Measurements from ENCODE around the gene KIAA1614. TPM values are rescaled to one million over a fixed set of nuclear protein-coding genes. Genes with fewer than 3 reads are reported as not detected.

Gene KIAA1614
- total RNA-seq, 1 donor from 2014 or later, result 0.56 TPM

DNA sequence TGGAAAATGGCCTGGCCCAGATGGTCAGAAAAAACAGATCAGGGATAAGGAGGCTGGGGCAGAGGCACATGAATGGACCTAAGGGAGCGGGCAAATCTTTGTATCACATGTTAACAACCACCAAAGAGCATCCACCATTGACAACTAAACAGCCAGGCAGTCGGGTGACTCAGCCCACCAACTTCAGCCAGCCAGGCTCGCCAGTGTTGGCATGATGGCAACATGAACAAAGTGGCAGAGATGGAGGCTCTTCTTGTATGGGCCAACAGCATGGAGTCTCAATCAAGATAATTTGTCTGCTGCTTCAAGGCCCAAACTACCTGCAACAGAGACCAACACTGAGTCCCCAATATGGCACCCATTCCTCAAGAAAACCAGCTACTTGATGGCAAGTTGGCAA is 16.5 kb upstream of the KIAA1614 start:
- no peaks in the 10 kb centered on the region for H3F3A ChIP-seq (ENCODE audit: low read depth)
- H3K9ac ChIP-seq, result no peak overlapping the region
- no peaks in the 10 kb centered on the region for H3K27me3 ChIP-seq
- Mint-ChIP-seq H3K4me3 (no peak overlapping the region), H3K9me3 (no peaks in the 10 kb centered on the region), H3K4me1 (peaks cover 18% of the 10 kb centered on the region), H3K27me3 (ENCODE audit: insufficient read depth, low read depth) (peaks cover 5% of the 10 kb centered on the region), H3K36me3 (peaks cover 2% of the 10 kb centered on the region), H3K27ac (peak overlapping the region; percentile 12)
- H4K20me1 ChIP-seq (ENCODE audit: low read depth), result no peaks in the 10 kb centered on the region
- H3K27ac ChIP-seq, result no peak overlapping the region
- no peak overlapping the region for H2AFZ ChIP-seq (replicated peaks)
- no peak for DNase-seq (ENCODE audit: low spot score)
- no peak overlapping the region for H3K4me2 ChIP-seq
- H3K36me3 ChIP-seq, result no peaks in the 10 kb centered on the region
- H3K79me2 ChIP-seq (ENCODE audit: low read depth), result no peaks in the 10 kb centered on the region
- peaks cover 21% of the 10 kb centered on the region for H3K4me1 ChIP-seq
- H3K4me3 ChIP-seq, result no peak overlapping the region
- TF ChIP-seq CTCF (IDR thresholded peaks at IDR 0.05) (no peak), EZH2 (IDR thresholded peaks at IDR 0.05) (no peak), EZH2phosphoT487 (IDR thresholded peaks at IDR 0.05) (no peak)
- no peaks in the 10 kb centered on the region for H3K9me3 ChIP-seq (ENCODE audit: low read depth)

DNA sequence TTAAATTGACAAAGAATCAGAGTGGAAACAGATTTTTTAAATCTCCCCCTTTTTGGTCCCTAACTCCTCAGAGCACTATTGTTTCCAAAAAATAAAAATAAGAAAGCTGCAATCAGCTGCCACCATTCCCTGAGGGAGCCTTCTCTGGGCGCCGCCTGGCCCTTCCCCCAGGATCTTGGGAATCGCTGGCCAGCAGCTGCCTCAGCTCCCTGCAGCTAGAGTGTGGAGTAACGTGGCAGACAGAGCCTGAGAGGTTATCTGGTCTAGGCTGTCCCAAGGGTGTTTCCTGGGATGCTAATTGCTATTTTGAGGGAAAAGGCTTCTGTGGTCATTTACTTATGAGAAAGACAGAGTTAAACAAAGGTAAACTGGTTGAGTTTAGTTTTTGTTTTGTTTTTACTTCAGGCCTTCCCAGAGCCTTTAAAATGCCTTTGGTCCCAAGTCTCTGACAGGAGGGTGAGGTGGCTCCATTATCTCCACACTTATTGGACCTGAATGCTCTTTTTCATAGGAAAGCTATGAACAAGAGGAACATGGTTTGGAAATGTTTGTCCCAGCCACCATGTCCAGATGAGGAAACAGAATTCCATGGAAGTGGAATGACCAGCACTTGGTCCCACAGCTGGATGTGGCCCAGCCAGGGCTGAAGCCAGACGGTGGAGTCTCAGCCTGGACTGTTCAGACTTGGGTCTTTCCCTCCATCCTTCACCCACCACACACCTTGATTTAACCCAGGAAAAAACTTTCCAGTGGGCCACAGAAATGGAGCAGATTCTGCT is 14.1 kb upstream of the KIAA1614 start:
- Histone ChIP-seq H2AFZ (replicated peaks) (no peak overlapping the region), H3K4me1 (peaks cover 21% of the 10 kb centered on the region), H3F3A (ENCODE audit: low read depth) (no peaks in the 10 kb centered on the region), H3K27ac (no peak overlapping the region), H3K4me2 (no peak overlapping the region), H4K20me1 (ENCODE audit: low read depth) (no peaks in the 10 kb centered on the region), H3K4me3 (no peak overlapping the region), H3K9ac (no peak overlapping the region), H3K9me3 (ENCODE audit: low read depth) (no peaks in the 10 kb centered on the region), H3K36me3 (no peaks in the 10 kb centered on the region), H3K79me2 (ENCODE audit: low read depth) (no peaks in the 10 kb centered on the region), H3K27me3 (no peaks in the 10 kb centered on the region)
- no peaks in the 10 kb centered on the region for H3K9me3 Mint-ChIP-seq
- H3K4me3 Mint-ChIP-seq, result no peak overlapping the region
- H3K27ac Mint-ChIP-seq, result no peak overlapping the region
- TF ChIP-seq EZH2phosphoT487 (IDR thresholded peaks at IDR 0.05) (no peak), EZH2 (IDR thresholded peaks at IDR 0.05) (no peak), CTCF (IDR thresholded peaks at IDR 0.05) (no peak)
- H3K27me3 Mint-ChIP-seq (ENCODE audit: insufficient read depth, low read depth), result peaks cover 7% of the 10 kb centered on the region
- H3K4me1 Mint-ChIP-seq, result peaks cover 18% of the 10 kb centered on the region
- no peak for DNase-seq (ENCODE audit: low spot score)
- H3K36me3 Mint-ChIP-seq, result peaks cover 2% of the 10 kb centered on the region

DNA sequence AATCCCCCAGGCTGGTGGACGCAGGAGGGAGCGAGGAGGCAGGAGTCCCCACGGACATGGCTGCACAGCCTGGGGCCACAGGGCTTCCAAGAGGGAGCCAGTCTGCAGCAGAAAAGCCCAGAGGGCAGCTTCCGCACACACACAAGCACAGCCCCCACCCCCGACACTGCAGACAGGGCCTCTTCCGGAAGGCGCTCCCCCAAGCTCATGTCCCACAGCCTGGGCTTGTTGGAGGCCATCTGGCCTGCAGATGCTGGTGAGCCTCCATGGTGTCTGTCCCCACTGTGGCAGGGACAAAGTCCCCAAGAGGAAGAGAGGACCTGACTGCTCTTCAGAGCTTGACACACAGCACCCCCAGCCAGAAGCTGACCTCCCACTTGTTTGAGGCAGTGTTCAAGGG is 13.4 kb upstream of the KIAA1614 start:
- no peaks in the 10 kb centered on the region for H3K79me2 ChIP-seq (ENCODE audit: low read depth)
- TF ChIP-seq CTCF (IDR thresholded peaks at IDR 0.05), result no peak
- no peak for TF ChIP-seq EZH2 (IDR thresholded peaks at IDR 0.05)
- no peak for TF ChIP-seq EZH2phosphoT487 (IDR thresholded peaks at IDR 0.05)
- H3F3A ChIP-seq (ENCODE audit: low read depth), result no peaks in the 10 kb centered on the region
- no peaks in the 10 kb centered on the region for H3K9me3 ChIP-seq (ENCODE audit: low read depth)
- no peak overlapping the region for H3K9ac ChIP-seq
- DNase-seq (ENCODE audit: low spot score), result no peak
- H3K27me3 Mint-ChIP-seq (ENCODE audit: insufficient read depth, low read depth), result peaks cover 7% of the 10 kb centered on the region
- H3K4me1 ChIP-seq, result peaks cover 21% of the 10 kb centered on the region
- H3K36me3 ChIP-seq, result no peaks in the 10 kb centered on the region
- H3K27ac Mint-ChIP-seq, result no peak overlapping the region
- H3K27me3 ChIP-seq, result no peaks in the 10 kb centered on the region
- H4K20me1 ChIP-seq (ENCODE audit: low read depth), result no peaks in the 10 kb centered on the region
- peaks cover 2% of the 10 kb centered on the region for H3K36me3 Mint-ChIP-seq
- H3K4me2 ChIP-seq, result no peak overlapping the region
- no peak overlapping the region for H3K4me3 Mint-ChIP-seq
- H3K4me3 ChIP-seq, result no peak overlapping the region
- no peaks in the 10 kb centered on the region for H3K9me3 Mint-ChIP-seq
- peaks cover 18% of the 10 kb centered on the region for H3K4me1 Mint-ChIP-seq
- no peak overlapping the region for H3K27ac ChIP-seq
- H2AFZ ChIP-seq (replicated peaks), result no peak overlapping the region

Measured in neural progenitor cell (in vitro differentiated cells).